Mesendoderm (in vitro differentiated cells): ENCODE measurements around the gene ERC1.
A peak's percentile ranks its signal among the peaks of the same experiment; 100 is the strongest.

Source experiments
- DNase-seq: peaks from one replicate; pipeline ENCODE4 v3.0.0; 2013
- H2AK5ac ChIP-seq: 2 replicates; pipeline ENCODE4 v1.6.1; 2013; ENCODE audit warnings: low read length, inconsistent platforms
- H2BK120ac ChIP-seq: 2 replicates; pipeline ENCODE4 v1.6.1; 2013; ENCODE audit warnings: low read depth, mild to moderate bottlenecking, low read length, moderate library complexity, mixed read lengths
- H2BK15ac ChIP-seq: replicated peaks from 2 replicates; pipeline ENCODE4 v1.6.1; 2013; ENCODE audit warnings: low read depth, mild to moderate bottlenecking, moderate library complexity
- H2BK5ac ChIP-seq: 2 replicates; pipeline ENCODE4 v1.6.1; 2013; ENCODE audit warnings: low read length, inconsistent platforms
- H3K18ac ChIP-seq: 2 replicates; pipeline ENCODE4 v1.6.1; 2013; ENCODE audit warnings: mild to moderate bottlenecking, low read length, mixed read lengths
- H3K23ac ChIP-seq: one replicate; pipeline ENCODE4 v1.6.1; 2013; ENCODE audit warnings: low read length
- H3K27ac ChIP-seq: 2 replicates; pipeline ENCODE4 v1.5.1; 2013; ENCODE audit warnings: low read depth, mild to moderate bottlenecking, inconsistent platforms, low read length, moderate library complexity
- H3K27me3 ChIP-seq: 2 replicates; pipeline ENCODE4 v1.6.1; 2013; ENCODE audit warnings: low read length, control low read depth, mild to moderate bottlenecking, inconsistent platforms; ENCODE audit not compliant: insufficient read depth, poor library complexity
- H3K36me3 ChIP-seq: 2 replicates; pipeline ENCODE4 v1.6.1; 2013; ENCODE audit warnings: low read length, inconsistent platforms; ENCODE audit not compliant: control insufficient read depth, insufficient read depth
- H3K4ac ChIP-seq: one replicate; pipeline ENCODE4 v1.6.1; 2013; ENCODE audit warnings: low read depth, mild to moderate bottlenecking, low read length, moderate library complexity
- H3K4me1 ChIP-seq: 2 replicates; pipeline ENCODE4 v1.6.1; 2013; ENCODE audit warnings: low read depth, low read length, inconsistent platforms; ENCODE audit not compliant: control insufficient read depth
- H3K4me2 ChIP-seq: 2 replicates; pipeline ENCODE4 v1.6.1; 2013; ENCODE audit warnings: low read length
- H3K4me3 ChIP-seq: 2 replicates; pipeline ENCODE4 v1.5.1; 2013; ENCODE audit warnings: mild to moderate bottlenecking, low read length
- H3K56ac ChIP-seq: one replicate; pipeline ENCODE4 v1.6.1; 2013; ENCODE audit warnings: low read length
- H3K79me1 ChIP-seq: 2 replicates; pipeline ENCODE4 v1.6.1; 2013; ENCODE audit warnings: low read length, inconsistent platforms
- H3K79me2 ChIP-seq: 2 replicates; pipeline ENCODE4 v1.6.1; 2013; ENCODE audit warnings: mild to moderate bottlenecking, low read length; ENCODE audit not compliant: control insufficient read depth, insufficient read depth
- H3K9ac ChIP-seq: 2 replicates; pipeline ENCODE4 v1.6.1; 2013; ENCODE audit warnings: low read length, inconsistent platforms
- H4K5ac ChIP-seq: one replicate; pipeline ENCODE4 v1.6.1; 2013; ENCODE audit warnings: low read length
- H4K8ac ChIP-seq: one replicate; pipeline ENCODE4 v1.6.1; 2013; ENCODE audit warnings: low read depth, mild to moderate bottlenecking, control low read depth, low read length, moderate library complexity
- WGBS: extraction: QIAGEN DNeasy Blood & Tissue Kit; methylation state at CpG from one replicate; pipeline ENCODE4 v1.1.7; 2013; ENCODE audit warnings: low lambda C conversion rate, missing lambda C conversion rate; ENCODE audit not compliant: insufficient coverage; ENCODE audit errors: extremely low coverage; 5-methylcytosine and 5-hydroxymethylcytosine counted together

Gene ERC1

DNA sequence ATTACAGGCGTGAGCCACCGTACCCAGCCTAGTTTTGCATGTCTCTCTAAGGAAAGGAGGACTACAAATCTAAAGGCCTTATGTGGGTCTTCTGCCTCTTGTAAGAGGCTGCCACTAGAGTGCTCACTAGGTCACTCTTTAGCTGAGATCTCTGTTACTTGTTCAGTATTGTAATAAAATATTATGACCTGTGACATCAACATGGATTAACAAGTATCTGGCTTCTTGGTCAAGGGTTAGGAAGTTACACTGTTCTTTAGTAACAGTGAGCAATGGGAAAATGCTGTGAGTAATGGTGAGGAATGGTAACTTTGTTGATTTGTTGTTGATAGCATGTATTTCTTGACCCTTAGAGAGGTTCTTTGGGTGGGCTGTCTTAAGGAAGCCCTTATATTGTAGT lies 50.5 kb downstream of the ERC1 start:
- H3K18ac ChIP-seq: no peak overlapping the region
- no peak for DNase-seq
- H3K9ac ChIP-seq: no peak overlapping the region
- no peak overlapping the region for H2BK5ac ChIP-seq
- no CpG with 5 or more reads among the region's 2 CpGs for WGBS
- H3K27me3 ChIP-seq: no peaks in the 10 kb centered on the region
- no peak overlapping the region for H3K4ac ChIP-seq
- H3K4me3 ChIP-seq: no peak overlapping the region
- H3K27ac ChIP-seq: no peak overlapping the region
- H4K8ac ChIP-seq: no peak overlapping the region
- no peaks in the 10 kb centered on the region for H3K79me1 ChIP-seq
- no peak overlapping the region for H4K5ac ChIP-seq
- H2BK15ac ChIP-seq: no peak overlapping the region
- no peak overlapping the region for H3K23ac ChIP-seq
- no peak overlapping the region for H2AK5ac ChIP-seq
- no peak overlapping the region for H3K4me2 ChIP-seq
- H3K79me2 ChIP-seq: no peaks in the 10 kb centered on the region
- no peak overlapping the region for H2BK120ac ChIP-seq
- no peaks in the 10 kb centered on the region for H3K36me3 ChIP-seq
- no peak overlapping the region for H3K56ac ChIP-seq
- no peaks in the 10 kb centered on the region for H3K4me1 ChIP-seq

DNA sequence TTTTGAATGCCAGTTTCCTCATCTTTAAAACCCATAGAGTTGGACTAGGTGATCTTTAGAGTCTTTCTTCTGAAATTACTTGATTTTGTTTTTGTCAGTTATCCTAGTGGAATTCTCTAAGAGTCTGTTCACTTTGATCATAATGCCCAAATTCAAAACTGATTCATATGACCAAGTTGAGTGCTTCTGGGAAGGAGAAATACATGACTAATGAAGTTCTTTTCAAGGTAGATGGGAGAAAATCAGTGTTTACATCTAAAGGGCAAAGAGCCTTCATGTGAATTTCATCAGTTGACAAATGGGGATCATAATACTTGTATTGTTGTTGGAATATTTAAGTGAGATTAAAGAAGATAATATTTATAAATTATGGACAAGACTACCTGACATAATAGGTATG lies 53.2 kb downstream of the ERC1 start:
- Histone ChIP-seq H3K18ac (no peak overlapping the region), H3K23ac (no peak overlapping the region), H4K8ac (no peak overlapping the region), H2BK5ac (no peak overlapping the region), H3K56ac (no peak overlapping the region), H3K9ac (no peak overlapping the region), H3K4me1 (no peaks in the 10 kb centered on the region), H3K27me3 (no peaks in the 10 kb centered on the region), H4K5ac (no peak overlapping the region), H3K4me2 (no peak overlapping the region), H3K4me3 (no peak overlapping the region), H3K79me2 (no peaks in the 10 kb centered on the region), H3K79me1 (peaks cover 2% of the 10 kb centered on the region), H2BK15ac (no peak overlapping the region), H2AK5ac (no peak overlapping the region), H3K27ac (no peak overlapping the region), H3K4ac (no peak overlapping the region), H3K36me3 (no peaks in the 10 kb centered on the region), H2BK120ac (no peak overlapping the region)
- DNase-seq: no peak

DNA sequence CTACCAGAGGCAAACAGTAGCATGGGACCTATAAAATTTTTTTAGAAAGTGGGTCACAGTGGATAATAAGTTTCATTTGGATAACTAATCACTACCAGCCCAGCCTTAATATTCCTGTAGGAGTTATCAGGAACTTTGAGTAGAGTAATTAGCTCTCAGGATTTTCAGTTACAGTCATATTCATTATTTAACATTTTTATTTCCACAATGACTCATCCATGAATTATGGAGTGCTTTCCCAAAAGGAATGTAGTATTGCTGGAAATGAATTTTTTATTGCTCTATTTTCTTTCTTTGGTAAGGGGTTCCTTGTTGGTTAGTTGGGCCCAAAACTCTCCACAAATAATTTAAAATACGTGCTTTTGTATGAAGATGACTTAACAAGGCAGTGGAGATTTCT lies 53.7 kb downstream of the ERC1 start:
- no peak overlapping the region for H2BK15ac ChIP-seq
- H3K4me3 ChIP-seq: no peak overlapping the region
- H2BK5ac ChIP-seq: no peak overlapping the region
- no peak overlapping the region for H3K23ac ChIP-seq
- peaks cover 2% of the 10 kb centered on the region for H3K79me1 ChIP-seq
- H3K79me2 ChIP-seq: no peaks in the 10 kb centered on the region
- H3K4me1 ChIP-seq: no peaks in the 10 kb centered on the region
- H3K18ac ChIP-seq: no peak overlapping the region
- H2AK5ac ChIP-seq: no peak overlapping the region
- H3K4ac ChIP-seq: no peak overlapping the region
- no peak overlapping the region for H3K56ac ChIP-seq
- DNase-seq: no peak
- no peaks in the 10 kb centered on the region for H3K36me3 ChIP-seq
- H3K9ac ChIP-seq: no peak overlapping the region
- no CpG with 5 or more reads among the region's 1 CpG for WGBS
- no peak overlapping the region for H4K5ac ChIP-seq
- no peak overlapping the region for H2BK120ac ChIP-seq
- H4K8ac ChIP-seq: no peak overlapping the region
- no peaks in the 10 kb centered on the region for H3K27me3 ChIP-seq
- no peak overlapping the region for H3K4me2 ChIP-seq
- no peak overlapping the region for H3K27ac ChIP-seq

DNA sequence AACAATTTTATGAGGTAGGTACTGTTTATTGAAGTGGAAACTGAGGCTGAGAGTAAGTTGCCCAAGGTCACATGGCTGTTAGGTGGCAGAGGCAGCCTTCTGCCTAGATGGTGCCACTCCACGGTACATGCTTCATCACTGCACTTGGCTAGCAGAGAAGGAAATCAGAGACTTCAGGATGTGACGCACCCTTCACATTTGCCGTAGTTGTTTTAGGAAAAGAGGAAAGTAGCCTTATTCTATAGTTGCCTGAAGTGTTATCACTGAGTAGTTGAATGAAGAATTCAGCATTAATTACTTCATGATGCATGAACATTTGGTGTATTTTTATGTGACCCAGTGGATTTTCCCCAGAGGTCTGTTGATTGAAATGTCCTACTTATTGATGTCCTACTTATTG lies 55.7 kb downstream of the ERC1 start:
- H2BK120ac ChIP-seq: no peak overlapping the region
- DNase-seq: no peak
- H3K9ac ChIP-seq: no peak overlapping the region
- no peaks in the 10 kb centered on the region for H3K36me3 ChIP-seq
- no peak overlapping the region for H2BK5ac ChIP-seq
- no peak overlapping the region for H3K23ac ChIP-seq
- H3K27me3 ChIP-seq: no peaks in the 10 kb centered on the region
- no peak overlapping the region for H4K8ac ChIP-seq
- H2AK5ac ChIP-seq: no peak overlapping the region
- no peak overlapping the region for H3K4ac ChIP-seq
- H3K4me1 ChIP-seq: no peaks in the 10 kb centered on the region
- no peak overlapping the region for H3K4me3 ChIP-seq
- H3K18ac ChIP-seq: no peak overlapping the region
- H4K5ac ChIP-seq: no peak overlapping the region
- H3K56ac ChIP-seq: no peak overlapping the region
- H2BK15ac ChIP-seq: no peak overlapping the region
- no peak overlapping the region for H3K4me2 ChIP-seq
- H3K79me2 ChIP-seq: no peaks in the 10 kb centered on the region
- peaks cover 2% of the 10 kb centered on the region for H3K79me1 ChIP-seq
- no peak overlapping the region for H3K27ac ChIP-seq
- WGBS: no CpG with 5 or more reads among the region's 3 CpGs

DNA sequence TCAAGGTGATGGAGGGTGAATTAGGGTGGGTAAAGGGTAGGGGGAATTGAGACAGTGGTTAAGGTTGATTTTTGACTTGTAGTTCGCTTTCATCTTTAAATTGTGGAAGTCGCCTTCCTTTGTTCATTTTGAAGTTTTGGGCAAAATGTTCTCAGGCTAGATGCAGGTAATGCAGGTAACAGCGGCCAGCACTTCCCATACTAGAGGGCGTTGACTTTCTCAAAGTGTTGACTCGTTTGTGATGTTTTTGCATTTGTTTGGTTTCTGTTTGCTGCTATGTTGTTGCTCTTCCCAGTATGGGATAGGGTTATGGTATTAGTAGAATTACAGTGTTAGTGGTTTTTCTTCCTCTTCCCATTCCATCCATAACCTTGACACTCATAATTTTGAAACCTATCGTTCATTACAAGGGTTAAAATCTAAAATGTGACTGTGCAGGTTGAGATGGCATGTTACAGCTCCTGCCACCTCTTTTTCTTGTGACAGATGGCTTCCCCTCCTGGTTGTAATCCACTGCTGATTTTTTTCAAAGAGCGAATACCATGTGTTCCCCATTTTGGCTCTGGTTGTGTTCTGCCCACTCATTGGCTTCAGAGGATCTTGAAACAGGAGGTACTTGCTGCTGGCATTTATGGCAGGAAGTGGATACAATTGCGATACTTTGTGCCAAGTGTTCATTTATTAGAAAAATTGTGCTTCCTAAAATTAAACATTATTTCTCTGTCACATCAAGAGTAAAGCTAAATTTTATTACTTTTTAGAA lies 57.1 kb downstream of the ERC1 start:
- Histone ChIP-seq H2BK120ac (no peak overlapping the region), H4K8ac (no peak overlapping the region), H3K18ac (no peak overlapping the region), H2AK5ac (no peak overlapping the region), H3K27ac (no peak overlapping the region), H3K4me3 (no peak overlapping the region), H3K4me1 (no peaks in the 10 kb centered on the region), H3K27me3 (no peaks in the 10 kb centered on the region), H3K9ac (no peak overlapping the region), H3K36me3 (no peaks in the 10 kb centered on the region), H3K79me2 (no peaks in the 10 kb centered on the region), H3K4me2 (no peak overlapping the region), H2BK15ac (no peak overlapping the region), H3K56ac (no peak overlapping the region), H3K4ac (no peak overlapping the region), H3K79me1 (peaks cover 2% of the 10 kb centered on the region), H4K5ac (no peak overlapping the region), H3K23ac (no peak overlapping the region), H2BK5ac (no peak overlapping the region)
- WGBS: no CpG with 5 or more reads among the region's 8 CpGs
- DNase-seq: peak; percentile 12

DNA sequence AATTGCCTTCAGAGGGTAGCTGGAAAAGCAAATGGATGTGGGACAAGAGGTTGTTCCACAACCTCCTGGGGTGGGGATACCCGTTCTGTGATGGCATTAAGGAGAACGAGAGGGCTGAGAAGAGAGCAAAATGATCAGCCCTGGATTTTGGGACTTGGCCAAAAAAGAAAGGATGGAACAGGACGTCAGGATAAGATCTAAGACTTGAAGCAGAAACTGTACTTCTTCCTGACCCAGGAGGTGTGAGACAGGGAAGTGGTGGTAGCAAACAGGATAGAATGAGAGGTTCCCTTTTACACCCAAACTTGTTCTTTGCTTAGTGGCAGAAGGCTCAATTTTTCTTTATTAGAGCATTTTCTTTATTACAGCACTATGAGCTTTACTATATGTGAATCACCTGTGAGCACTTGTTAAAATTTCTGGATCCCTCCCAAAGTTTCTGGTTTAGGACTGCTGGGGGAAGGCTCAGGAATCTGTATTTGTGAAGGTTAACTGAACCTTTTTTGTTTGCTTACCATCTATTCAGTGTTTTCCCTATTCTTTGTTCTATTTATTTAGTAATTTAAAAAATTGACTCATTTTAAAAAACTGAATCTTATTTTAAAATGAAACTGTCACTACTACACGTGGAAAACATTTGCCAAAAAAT lies 59.2 kb downstream of the ERC1 start:
- Histone ChIP-seq H3K79me2 (no peaks in the 10 kb centered on the region), H3K27me3 (no peaks in the 10 kb centered on the region), H3K79me1 (peaks cover 2% of the 10 kb centered on the region), H2AK5ac (no peak overlapping the region), H3K4me3 (no peak overlapping the region), H2BK15ac (no peak overlapping the region), H3K4ac (no peak overlapping the region), H3K23ac (no peak overlapping the region), H3K9ac (no peak overlapping the region), H3K4me1 (peaks cover 4% of the 10 kb centered on the region), H3K4me2 (no peak overlapping the region), H2BK5ac (no peak overlapping the region), H3K36me3 (no peaks in the 10 kb centered on the region), H4K5ac (no peak overlapping the region), H2BK120ac (no peak overlapping the region), H3K56ac (no peak overlapping the region), H3K18ac (no peak overlapping the region), H4K8ac (no peak overlapping the region), H3K27ac (no peak overlapping the region)
- DNase-seq: peak; percentile 6
- WGBS: no CpG with 5 or more reads among the region's 4 CpGs
